Left colon (tissue), 2 donors: ENCODE measurements around the gene ABCG1. TPM values are rescaled to one million over a fixed set of nuclear protein-coding genes. Genes with fewer than 3 reads are reported as not detected.

Experiments used
- ATAC-seq: fragments of 200-7000 bp; cut with Tn5 transposase; one replicate; pipeline ENCODE4 v1.9.1; 2020; ENCODE audit warnings: mild to moderate bottlenecking, moderate library complexity
- DNase-seq, 2 donors: peaks; one replicate each; pipeline ENCODE4 v3.0.0-alpha.2; 2020
- intact Hi-C, 2 donors: fragments of 100-400 bp; cut with DNase I in 1 of 2; cut with micrococcal nuclease in 1 of 2; formaldehyde crosslinking; loops; one replicate each; pipeline versions ENCODE4 v1.11.2 to v1.14.0; 2022; cut with DNase I, micrococcal nuclease
- total RNA-seq, 2 donors: library from RNA; stranded (reverse); fragmentation: NEBNext Ultra II Directional; extraction: Animal tissue kit (Norgen Biotek cat#: 25700); gene quantifications; one replicate each; pipeline ENCODE4 v1.2.1, GENCODE V29; 2021
- donor health status: DM: no; HTN: no; CAD: no.
- donor health status: DM: yes; HTN: yes; CAD: no.

The ABCG1 gene
- total RNA-seq, 2 donors from 2014 or later = 17.0 to 86.9 TPM

GRCh38 chr21:42190486-42190863, 28.5 kb upstream of the ABCG1 start:
- intact Hi-C loops = no loop called here
- DNase-seq = no peak
- ATAC-seq = no peak

DNA sequence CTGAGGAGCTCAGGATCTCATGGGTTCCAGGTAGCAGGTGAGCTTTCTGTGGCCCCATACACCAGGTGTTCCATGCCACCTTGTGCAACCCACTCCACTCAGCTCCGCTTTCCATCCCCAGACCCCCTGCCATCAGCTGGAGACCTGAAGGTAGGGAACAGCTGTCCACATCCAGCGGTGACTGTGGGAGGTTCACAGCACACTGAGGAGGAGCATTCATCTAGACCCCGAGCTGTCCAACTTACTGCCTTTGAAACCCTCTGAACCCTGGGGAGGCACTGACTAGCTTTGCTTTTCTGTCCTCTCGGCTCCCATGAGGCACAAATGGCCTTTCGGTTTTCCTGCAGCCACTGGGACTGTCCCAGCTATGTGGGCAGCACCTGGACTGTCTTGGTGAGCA, 27.9 kb upstream of the ABCG1 start:
- intact Hi-C loops = no loop called here
- no peak for ATAC-seq
- no peak for DNase-seq

DNA sequence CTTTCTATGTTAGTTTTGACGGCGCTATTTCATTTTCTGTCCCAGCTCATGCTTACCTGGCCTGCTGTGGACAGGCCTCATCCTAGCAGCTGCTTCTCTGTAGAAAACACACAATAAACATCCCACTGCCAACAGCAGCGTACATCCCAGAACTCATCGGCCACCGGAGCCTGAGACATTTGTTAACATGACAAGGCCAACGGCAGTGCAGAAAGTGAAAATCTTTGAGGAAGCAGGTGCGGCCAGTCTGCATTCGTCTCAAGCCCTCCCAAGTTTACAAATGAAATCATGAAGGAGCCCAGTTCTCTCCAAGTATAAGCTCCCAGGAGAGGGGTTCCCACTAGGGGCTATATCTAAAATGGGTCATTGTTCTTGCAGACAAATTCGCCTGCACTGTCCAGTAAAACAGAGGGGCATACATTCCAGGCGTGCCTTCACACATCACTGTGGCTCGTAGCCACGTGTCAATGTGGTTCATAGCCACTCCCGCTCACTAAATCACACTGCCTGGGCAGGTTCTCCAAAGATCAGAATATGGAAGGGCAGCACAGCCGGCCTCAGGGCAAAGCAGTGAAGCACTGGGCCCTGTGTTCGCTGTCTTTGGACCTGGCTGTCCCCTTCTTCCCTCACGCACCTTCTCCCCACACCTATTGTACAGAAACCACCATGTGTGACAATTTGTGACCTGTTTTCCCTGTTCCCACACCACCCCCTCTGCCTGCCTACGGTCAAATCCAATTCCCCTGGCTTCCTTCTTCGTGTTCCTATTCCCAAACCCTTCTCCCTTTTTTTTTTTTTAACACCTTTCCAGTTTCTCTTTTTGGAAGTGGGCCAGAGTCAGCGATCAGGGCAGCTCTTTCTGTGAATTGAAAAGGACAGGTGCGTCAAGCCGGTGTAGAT, 27.0 kb upstream of the ABCG1 start:
- ATAC-seq (peak; percentile 38), DNase-seq (no peak)
- intact Hi-C loops = no loop called here

DNA sequence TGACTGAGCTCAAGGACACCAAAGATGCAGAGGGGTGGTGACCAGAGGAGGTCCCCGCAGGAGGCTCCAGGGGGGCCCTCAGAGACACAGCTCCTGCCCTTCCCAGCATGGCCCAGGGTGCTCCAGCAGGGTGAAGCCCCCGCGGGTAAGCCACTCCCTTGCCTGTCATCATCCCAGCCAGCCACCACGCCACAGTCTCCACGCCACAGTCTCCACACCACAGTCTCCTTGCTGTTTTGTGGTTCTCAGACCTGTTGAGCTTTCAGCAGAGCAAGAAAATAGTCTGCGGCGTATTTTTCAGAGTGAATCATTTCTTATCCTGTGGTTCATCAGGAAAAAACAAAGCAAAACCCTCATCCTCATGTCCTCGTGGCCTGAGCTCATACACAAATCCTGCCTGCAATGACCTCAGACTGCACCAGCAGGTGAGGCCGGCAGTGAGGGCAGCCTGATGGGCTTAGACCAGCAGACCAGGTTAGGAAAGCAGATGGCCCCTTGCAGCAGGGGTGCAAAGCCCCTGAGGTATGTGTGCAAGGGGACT, 25.7 kb upstream of the ABCG1 start:
- no peak for ATAC-seq
- intact Hi-C loops = no loop called here
- DNase-seq = no peak

DNA sequence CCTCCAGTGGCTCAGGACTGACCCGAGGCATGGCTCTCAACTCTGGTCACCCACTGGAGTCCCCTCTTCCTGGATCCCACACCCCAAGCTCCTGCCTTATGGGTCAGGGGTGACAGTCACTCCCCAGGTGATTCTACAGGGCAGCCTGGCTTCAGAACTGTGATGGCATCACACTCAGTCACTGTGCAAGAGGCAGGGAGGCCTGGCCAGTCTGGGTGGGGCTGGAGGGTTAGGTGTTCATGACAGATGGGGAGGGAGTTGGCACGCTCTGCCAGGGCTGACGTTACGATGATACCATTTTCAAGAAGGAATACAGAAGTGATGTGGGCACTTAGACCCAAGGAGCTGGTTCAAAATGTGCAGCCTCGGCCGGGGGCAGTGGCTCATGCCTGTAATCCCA, 25.2 kb upstream of the ABCG1 start:
- intact Hi-C loops = no loop called here
- DNase-seq (no peak), ATAC-seq (peak; percentile 60)

GRCh38 chr21:42194863-42195262, 24.1 kb upstream of the ABCG1 start:
- DNase-seq (no peak), ATAC-seq (no peak)
- intact Hi-C loops = no loop called here

GRCh38 chr21:42195378-42196031, 23.4 kb upstream of the ABCG1 start:
- no peak for ATAC-seq
- intact Hi-C loops = no loop called here
- no peak for DNase-seq

GRCh38 chr21:42198929-42199867, 19.7 kb upstream of the ABCG1 start:
- DNase-seq (peak in 1 of 2 donors; percentile 53), ATAC-seq (peak; percentile 87)
- intact Hi-C loops = no loop called here

DNA sequence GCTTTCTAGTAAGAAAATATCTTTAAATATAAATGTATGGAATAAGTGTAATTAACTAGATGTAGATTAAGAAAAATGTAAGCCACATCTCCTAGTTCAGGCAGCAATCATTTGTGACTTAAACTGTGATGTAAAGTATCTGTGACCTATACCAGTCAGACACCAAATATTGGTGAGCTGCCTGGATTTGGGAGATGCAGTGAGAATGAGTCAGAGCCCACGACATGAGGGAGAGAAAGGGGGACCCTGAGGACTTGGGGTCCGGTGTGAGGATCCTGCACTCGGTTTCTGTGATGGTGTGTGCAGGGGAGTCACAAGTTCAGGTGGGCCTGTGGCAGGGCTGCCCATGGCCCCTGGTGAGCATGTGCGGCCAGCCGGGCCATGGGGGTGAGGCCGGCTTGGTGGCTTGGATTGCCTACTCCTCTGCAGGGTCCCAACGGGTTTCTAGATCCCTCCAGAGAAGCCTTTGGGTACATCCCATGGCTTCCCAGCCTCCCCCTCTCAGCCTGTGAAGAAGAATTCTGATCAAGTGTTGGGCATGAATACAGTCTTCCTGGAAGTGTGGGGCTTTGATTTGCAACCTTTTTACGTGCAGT, 19.0 kb upstream of the ABCG1 start:
- intact Hi-C loops = no loop called here
- DNase-seq = no peak
- no peak for ATAC-seq

DNA sequence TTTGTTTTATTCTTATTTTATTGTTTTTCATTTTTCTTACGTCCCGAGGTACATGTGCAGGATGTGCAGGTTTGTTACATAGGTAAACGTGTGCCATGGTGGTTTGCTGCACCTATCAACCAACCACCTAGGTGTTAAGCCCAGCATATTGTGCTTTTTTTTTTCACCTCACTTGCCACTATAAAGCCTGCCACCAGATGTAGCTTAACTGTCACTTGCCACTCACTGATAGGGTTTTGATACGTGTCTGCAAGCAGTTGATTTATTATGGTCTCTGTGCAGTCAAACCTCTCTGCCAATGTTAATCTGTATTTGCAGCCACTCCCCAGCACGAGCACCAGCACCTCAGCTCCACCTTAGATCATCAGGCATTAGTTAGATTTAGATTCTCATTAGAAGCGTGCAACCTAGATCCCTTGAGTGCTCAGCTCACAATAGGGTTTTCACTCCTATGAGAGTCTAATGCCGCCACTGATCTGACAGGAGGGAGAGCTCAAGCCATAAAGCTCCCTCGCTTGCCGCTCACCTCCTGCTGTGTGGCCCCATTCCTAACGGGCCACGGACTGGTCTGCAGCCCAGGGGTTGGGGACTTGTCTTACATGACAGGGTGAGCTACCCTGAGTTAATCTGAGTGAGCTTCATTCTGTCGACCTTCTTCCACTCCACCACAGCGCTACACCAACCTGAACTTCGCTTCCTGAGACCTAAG, 17.9 kb upstream of the ABCG1 start:
- ATAC-seq (peak; percentile 25), DNase-seq (no peak)
- intact Hi-C loops = no loop called here

GRCh38 chr21:42201615-42202161, 17.3 kb upstream of the ABCG1 start:
- no peak for ATAC-seq
- no peak for DNase-seq
- intact Hi-C loops = no loop called here

DNA sequence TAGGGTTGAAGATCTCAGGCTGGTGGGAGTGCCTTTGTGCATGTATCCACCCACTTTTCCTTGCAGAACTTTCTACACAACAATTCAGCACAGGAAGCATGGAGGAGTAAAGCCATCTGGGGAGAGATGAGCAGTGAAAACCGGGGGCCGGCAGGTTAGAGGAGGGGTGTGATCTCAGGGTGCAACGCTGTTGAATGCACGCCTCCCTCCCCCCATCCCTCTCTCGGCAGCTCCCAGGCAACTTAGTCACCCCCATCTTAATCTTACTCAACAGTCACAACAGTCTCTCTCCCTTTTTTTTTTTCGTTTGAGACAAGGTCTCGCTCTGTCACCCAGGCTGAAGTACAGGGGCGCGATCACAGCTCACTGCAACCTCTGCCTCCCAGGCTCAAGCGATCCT, 16.6 kb upstream of the ABCG1 start:
- intact Hi-C loops = no loop called here
- no peak for ATAC-seq
- no peak for DNase-seq

DNA sequence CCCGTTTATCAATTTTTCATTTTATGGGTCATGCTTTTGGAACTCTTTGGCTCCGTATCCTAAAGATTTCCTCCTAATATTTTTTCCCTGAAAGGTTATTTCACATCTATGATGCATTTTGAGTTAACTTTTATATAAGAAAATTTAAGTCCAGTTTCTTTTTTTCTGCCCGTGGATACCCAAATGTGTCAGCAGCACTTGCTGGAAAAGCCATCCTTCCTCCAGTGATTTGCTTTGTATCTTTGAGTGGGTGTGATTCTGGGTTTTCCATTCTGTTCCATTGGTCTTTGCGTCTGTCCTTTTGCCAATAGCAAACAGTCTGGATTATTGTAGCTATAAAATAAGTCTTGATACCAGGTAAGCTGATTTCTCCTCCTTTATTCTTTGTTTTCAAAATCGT, 15.6 kb upstream of the ABCG1 start:
- DNase-seq (no peak), ATAC-seq (peak; percentile 31)
- intact Hi-C loops = no loop called here

- intact Hi-C loops = no loop called here
- DNase-seq (no peak), ATAC-seq (no peak)
These were observed 15.0 kb upstream of the ABCG1 start for GRCh38 chr21:42203936-42204335.

DNA sequence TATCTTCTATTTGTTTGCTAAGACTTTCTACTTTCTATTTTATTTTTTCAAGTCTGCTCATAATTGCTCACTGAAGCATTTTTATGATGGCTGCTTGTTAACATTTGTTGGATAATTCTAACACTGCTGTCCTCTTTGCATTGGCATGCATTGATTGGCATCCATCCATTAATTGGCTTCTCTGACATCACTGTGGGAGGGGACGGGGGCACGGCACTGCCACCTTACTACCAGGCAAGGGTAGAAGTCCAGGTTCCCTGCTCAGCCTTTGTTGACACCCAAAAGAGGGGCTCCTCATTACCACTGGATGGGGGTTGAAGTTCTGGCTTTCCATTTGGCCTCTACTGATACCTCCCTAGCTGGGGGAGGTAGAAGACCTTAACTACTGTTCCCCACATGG, 11.5 kb upstream of the ABCG1 start:
- intact Hi-C loops = no loop called here
- ATAC-seq = peak; percentile 38
- no peak for DNase-seq

DNA sequence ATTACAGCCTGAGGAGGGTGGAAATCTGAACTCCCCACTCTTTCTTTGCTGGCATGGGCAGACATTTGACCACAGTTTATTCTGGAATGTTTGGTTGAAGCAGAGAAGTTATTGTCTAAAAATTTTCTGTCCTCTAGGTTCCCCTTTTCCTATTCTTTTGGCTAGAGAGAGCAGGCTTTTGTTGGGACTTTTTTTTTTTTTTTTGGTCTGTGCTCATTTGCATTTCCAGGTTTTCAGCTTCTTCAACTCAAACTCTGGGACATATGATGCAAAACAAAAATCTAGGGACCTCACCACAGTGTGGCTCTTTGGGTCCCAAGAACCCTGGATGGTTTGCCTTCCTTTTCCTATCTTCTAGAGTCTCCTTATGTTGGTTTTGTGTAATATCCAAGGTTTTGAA, 10.9 kb upstream of the ABCG1 start:
- ATAC-seq (no peak), DNase-seq (no peak)
- intact Hi-C loops = no loop called here

GRCh38 chr21:42208801-42209490, 10.0 kb upstream of the ABCG1 start:
- ATAC-seq = no peak
- intact Hi-C loops = no loop called here

More at GRCh38 chr21:42208801-42209490, 10.0 kb upstream of the ABCG1 start:
- no peak for DNase-seq
